Erythroblast (primary cell): Measurements from ENCODE around the gene ROBO3.

Experiments
- GATA1 ChIP-seq: IDR thresholded peaks from 2 replicates; pipeline ENCODE4 v1.6.1; 2011; ENCODE audit warnings: low read depth, mild to moderate bottlenecking, control low read depth, low read length, moderate library complexity
- POLR2A ChIP-seq: IDR thresholded peaks from 2 replicates; pipeline ENCODE4 v1.6.1; 2011; ENCODE audit warnings: mild to moderate bottlenecking, low read length

GRCh38 chr11:124864892-124865180 is 396 bp upstream of the ROBO3 start:
- no peak for TF ChIP-seq POLR2A
- TF ChIP-seq GATA1 = no peak
